ENCODE data around the gene DHFR2. TPM values are rescaled to one million over a fixed set of nuclear protein-coding genes. Genes with fewer than 3 reads are reported as not detected.
"Not testable (repeated sequence)": the region's sequence is repeated elsewhere in the genome, so short reads cannot be mapped to it uniquely, and the experiment has no call there.

DHFR2 gene
- 1 to 10 TPM; 3.2 to 3.6 TPM for total RNA-seq

GRCh38 chr3:94062513-94063404 lies at the start of gene DHFR2, which contains the start of gene NSUN3:
Gene DHFR2 (minus strand): TSS chr3:94062916. CDS start chr3:94061511, 1,405 bp downstream.
Gene NSUN3 (plus strand): TSS chr3:94063061. CDS start chr3:94063127, 66 bp downstream.
- Histone ChIP-seq H3K36me3 (peaks cover 4% of the 10 kb centered on the region), H3K9me3 (no peaks in the 10 kb centered on the region), H3K27me3 (no peaks in the 10 kb centered on the region), H3K4me1 (peaks cover 0 to 18% of the 10 kb centered on the region in 2 donors), H3K27ac (peak within 1 kb of the TSS; percentile 90 to 91), H3K4me3 (peak within 1 kb of the TSS; percentile 66 to 73)
- no peak for TF ChIP-seq CTCF (IDR thresholded peaks at IDR 0.05)
- DNase-seq (ENCODE audit: low spot score): peak; percentile 96

- DNase-seq (ENCODE audit: low spot score): no peak
- Histone ChIP-seq H3K4me1 (no peaks in the 10 kb centered on the region), H3K36me3 (peaks cover 15% of the 10 kb centered on the region), H3K27ac (no peak overlapping the region), H3K27me3 (no peaks in the 10 kb centered on the region), H3K9me3 (no peaks in the 10 kb centered on the region), H3K4me3 (no peak overlapping the region)
- no peak for TF ChIP-seq CTCF (IDR thresholded peaks at IDR 0.05)
These were observed 48.1 kb upstream of the DHFR2 start for GRCh38 chr3:94110854-94111253.

GRCh38 chr3:94110232-94110631 lies 47.5 kb upstream of the DHFR2 start:
- H3K27ac ChIP-seq; DNase-seq (ENCODE audit: low spot score); H3K9me3 ChIP-seq; H3K4me1 ChIP-seq; H3K4me3 ChIP-seq; H3K27me3 ChIP-seq: not testable (repeated sequence)
- peaks cover 20% of the 10 kb centered on the region for H3K36me3 ChIP-seq

GRCh38 chr3:94106268-94106667 lies 43.6 kb upstream of the DHFR2 start:
- Histone ChIP-seq H3K36me3 (peaks cover 14% of the 10 kb centered on the region), H3K27me3 (no peaks in the 10 kb centered on the region), H3K27ac (no peak overlapping the region), H3K9me3 (no peaks in the 10 kb centered on the region), H3K4me1 (no peaks in the 10 kb centered on the region), H3K4me3 (no peak overlapping the region)
- TF ChIP-seq CTCF (IDR thresholded peaks at IDR 0.05): no peak
- no peak for DNase-seq (ENCODE audit: low spot score)

GRCh38 chr3:94101860-94102259 lies 39.1 kb upstream of the DHFR2 start:
- Histone ChIP-seq H3K36me3 (peaks cover 19% of the 10 kb centered on the region), H3K27ac (no peak overlapping the region), H3K4me3 (no peak overlapping the region), H3K4me1 (no peaks in the 10 kb centered on the region), H3K27me3 (no peaks in the 10 kb centered on the region), H3K9me3 (no peaks in the 10 kb centered on the region)
- no peak for TF ChIP-seq CTCF (IDR thresholded peaks at IDR 0.05)
- DNase-seq (ENCODE audit: low spot score): no peak

- Histone ChIP-seq H3K27me3 (no peaks in the 10 kb centered on the region), H3K36me3 (peaks cover 32% of the 10 kb centered on the region), H3K9me3 (no peaks in the 10 kb centered on the region), H3K4me3 (no peak overlapping the region), H3K27ac (no peak overlapping the region), H3K4me1 (no peaks in the 10 kb centered on the region)
- TF ChIP-seq CTCF (IDR thresholded peaks at IDR 0.05): no peak
- no peak for DNase-seq (ENCODE audit: low spot score)
These were observed 36.6 kb upstream of the DHFR2 start for GRCh38 chr3:94099311-94099710.
